SU-DHL-6 (cell line): ENCODE results near the gene NPHS1.

ENCODE experiments used
- H2AFZ ChIP-seq: fragments of 200-600 bp; sonication (generic); 2 replicates; pipeline ENCODE4 v1.6.1; 2014; ENCODE audit warnings: low read depth, mild to moderate bottlenecking, moderate library complexity, mixed read lengths, antibody characterized with exemption, low read length; ENCODE audit not compliant: severe bottlenecking
- H3F3A ChIP-seq: fragments of 200-600 bp; shearing (Covaris generic); 2 replicates; pipeline ENCODE4 v1.6.0; 2016; ENCODE audit warnings: antibody characterized with exemption, mild to moderate bottlenecking; ENCODE audit not compliant: insufficient read depth
- H3K27ac ChIP-seq: fragments of 200-600 bp; sonication (generic); 2 replicates; pipeline ENCODE4 v1.5.1; 2016; ENCODE audit warnings: low read depth, mild to moderate bottlenecking, low read length, moderate library complexity, mixed read lengths
- H3K27me3 ChIP-seq: fragments of 200-600 bp; sonication (generic), shearing (Covaris generic); 2 replicates; pipeline ENCODE4 v1.6.0; 2014; ENCODE audit warnings: mild to moderate bottlenecking, low read length
- H3K36me3 ChIP-seq: fragments of 200-600 bp; sonication (generic); 2 replicates; pipeline ENCODE4 v1.6.1; 2014; ENCODE audit warnings: mild to moderate bottlenecking, low read length, mixed read lengths
- H3K4me2 ChIP-seq: fragments of 300-600, 200-600 bp; shearing (Covaris generic), sonication (generic); 2 replicates; pipeline ENCODE4 v1.6.0; 2014; ENCODE audit warnings: low read length, low read depth, mild to moderate bottlenecking; ENCODE audit not compliant: poor library complexity, severe bottlenecking
- H3K4me3 ChIP-seq: fragments of 200-600 bp; sonication (generic); 2 replicates; pipeline ENCODE4 v1.5.1; 2014; ENCODE audit warnings: antibody characterized with exemption, low read length, mild to moderate bottlenecking, mixed read lengths; ENCODE audit not compliant: insufficient read depth, poor library complexity, severe bottlenecking
- H3K79me2 ChIP-seq: fragments of 200-600 bp; sonication (generic); 2 replicates; pipeline ENCODE4 v1.6.1; 2014; ENCODE audit warnings: mild to moderate bottlenecking, low read length, moderate library complexity; ENCODE audit not compliant: insufficient read depth
- H3K9ac ChIP-seq: fragments of 200-600 bp; sonication (generic); 2 replicates; pipeline ENCODE4 v1.7.0; 2014; ENCODE audit warnings: mild to moderate bottlenecking, low read length
- H3K9me2 ChIP-seq: fragments of 200-600 bp; sonication (generic); replicated peaks from 2 replicates; pipeline ENCODE4 v1.6.1; 2014; ENCODE audit warnings: low read length; ENCODE audit not compliant: insufficient read depth
- H3K9me3 ChIP-seq: fragments of 200-600 bp; sonication (generic); 2 replicates; pipeline ENCODE4 v1.6.1; 2014; ENCODE audit warnings: low read length, mixed read lengths; ENCODE audit not compliant: insufficient read depth
- H4K20me1 ChIP-seq: fragments of 200-600 bp; sonication (generic); 2 replicates; pipeline ENCODE4 v1.6.1; 2014; ENCODE audit warnings: low read depth, mild to moderate bottlenecking, antibody characterized with exemption, low read length, moderate library complexity, mixed read lengths
- EZH2phosphoT487 ChIP-seq: fragments of 200-600 bp; sonication (generic), shearing (Covaris generic); conservative IDR thresholded peaks from 2 replicates; pipeline ENCODE4 v1.6.1; 2018; ENCODE audit warnings: mild to moderate bottlenecking, antibody characterized with exemption, low read length, moderate library complexity, mixed read lengths
- TF ChIP-seq, protein P1 (sequence below): fragments of 200-600 bp; sonication (generic); IDR thresholded peaks from one replicate; pipeline ENCODE4 v1.5.1; 2017; ENCODE audit warnings: antibody characterized with exemption, mild to moderate bottlenecking, low read length, moderate library complexity; ENCODE audit not compliant: insufficient read depth, poor library complexity, severe bottlenecking

NPHS1 gene

GRCh38 chr19:35847911-35848310 is 4.4 kb downstream of the NPHS1 start:
- no peaks in the 10 kb centered on the region for H3K79me2 ChIP-seq
- no peaks in the 10 kb centered on the region for H3K9me2 ChIP-seq
- TF ChIP-seq, protein P1, sequence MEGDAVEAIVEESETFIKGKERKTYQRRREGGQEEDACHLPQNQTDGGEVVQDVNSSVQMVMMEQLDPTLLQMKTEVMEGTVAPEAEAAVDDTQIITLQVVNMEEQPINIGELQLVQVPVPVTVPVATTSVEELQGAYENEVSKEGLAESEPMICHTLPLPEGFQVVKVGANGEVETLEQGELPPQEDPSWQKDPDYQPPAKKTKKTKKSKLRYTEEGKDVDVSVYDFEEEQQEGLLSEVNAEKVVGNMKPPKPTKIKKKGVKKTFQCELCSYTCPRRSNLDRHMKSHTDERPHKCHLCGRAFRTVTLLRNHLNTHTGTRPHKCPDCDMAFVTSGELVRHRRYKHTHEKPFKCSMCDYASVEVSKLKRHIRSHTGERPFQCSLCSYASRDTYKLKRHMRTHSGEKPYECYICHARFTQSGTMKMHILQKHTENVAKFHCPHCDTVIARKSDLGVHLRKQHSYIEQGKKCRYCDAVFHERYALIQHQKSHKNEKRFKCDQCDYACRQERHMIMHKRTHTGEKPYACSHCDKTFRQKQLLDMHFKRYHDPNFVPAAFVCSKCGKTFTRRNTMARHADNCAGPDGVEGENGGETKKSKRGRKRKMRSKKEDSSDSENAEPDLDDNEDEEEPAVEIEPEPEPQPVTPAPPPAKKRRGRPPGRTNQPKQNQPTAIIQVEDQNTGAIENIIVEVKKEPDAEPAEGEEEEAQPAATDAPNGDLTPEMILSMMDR, result no peak
- TF ChIP-seq EZH2phosphoT487, result no peak
- no peak overlapping the region for H2AFZ ChIP-seq
- H4K20me1 ChIP-seq, result no peaks in the 10 kb centered on the region
- H3K36me3 ChIP-seq, result no peaks in the 10 kb centered on the region
- H3K4me2 ChIP-seq, result no peak overlapping the region
- no peak overlapping the region for H3K4me3 ChIP-seq
- no peak overlapping the region for H3K9ac ChIP-seq
- H3K9me3 ChIP-seq, result no peaks in the 10 kb centered on the region
- H3K27me3 ChIP-seq, result no peaks in the 10 kb centered on the region
- no peaks in the 10 kb centered on the region for H3F3A ChIP-seq
- no peak overlapping the region for H3K27ac ChIP-seq

DNA sequence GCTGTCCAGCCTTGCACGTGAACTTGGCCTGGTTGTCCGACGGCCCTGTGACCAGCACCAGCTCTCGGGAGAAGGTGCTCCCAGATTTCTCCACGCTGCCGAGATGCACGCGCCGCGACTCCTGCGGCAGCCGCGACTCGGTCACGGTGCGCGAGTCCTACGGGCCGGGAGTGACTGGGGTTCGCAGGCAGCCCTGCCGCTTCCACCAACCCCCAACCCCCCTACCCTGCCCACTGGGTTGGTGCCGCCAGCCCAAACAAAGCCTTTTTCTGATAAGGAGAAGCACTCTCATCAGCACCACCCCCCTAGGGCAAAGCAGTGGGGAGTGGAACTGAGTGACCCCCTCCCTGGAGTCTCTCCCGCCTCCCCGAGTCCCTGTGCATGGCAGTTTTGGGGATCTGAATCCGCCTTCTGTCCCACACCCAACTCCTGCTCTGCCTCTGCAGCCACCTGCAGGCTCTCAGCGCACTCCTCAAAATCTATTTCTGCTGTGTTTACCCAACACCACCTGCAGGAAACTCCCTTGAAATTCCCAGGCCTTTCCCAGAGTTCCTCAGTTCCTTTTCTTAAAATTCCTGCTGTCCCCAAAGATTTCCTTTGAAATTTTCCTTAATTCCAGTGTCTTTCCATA is 6.2 kb downstream of the NPHS1 start:
- H3K36me3 ChIP-seq, result no peaks in the 10 kb centered on the region
- no peaks in the 10 kb centered on the region for H3F3A ChIP-seq
- no peak for TF ChIP-seq EZH2phosphoT487
- TF ChIP-seq, protein P1, result no peak
- H3K4me2 ChIP-seq, result no peak overlapping the region
- no peaks in the 10 kb centered on the region for H3K79me2 ChIP-seq
- H3K9ac ChIP-seq, result no peak overlapping the region
- H4K20me1 ChIP-seq, result no peaks in the 10 kb centered on the region
- H3K9me2 ChIP-seq, result no peaks in the 10 kb centered on the region
- no peaks in the 10 kb centered on the region for H3K27me3 ChIP-seq
- no peak overlapping the region for H3K27ac ChIP-seq
- no peak overlapping the region for H2AFZ ChIP-seq
- H3K4me3 ChIP-seq, result no peak overlapping the region
- H3K9me3 ChIP-seq, result no peaks in the 10 kb centered on the region

- no peak overlapping the region for H2AFZ ChIP-seq
- H3K36me3 ChIP-seq, result no peaks in the 10 kb centered on the region
- no peak overlapping the region for H3K9ac ChIP-seq
- no peaks in the 10 kb centered on the region for H3K9me3 ChIP-seq
- H4K20me1 ChIP-seq, result no peaks in the 10 kb centered on the region
- no peak overlapping the region for H3K4me2 ChIP-seq
- H3F3A ChIP-seq, result no peaks in the 10 kb centered on the region
- H3K27ac ChIP-seq, result no peak overlapping the region
- TF ChIP-seq EZH2phosphoT487, result no peak
- TF ChIP-seq, protein P1, result no peak
- H3K79me2 ChIP-seq, result no peaks in the 10 kb centered on the region
- no peaks in the 10 kb centered on the region for H3K27me3 ChIP-seq
- no peak overlapping the region for H3K4me3 ChIP-seq
- no peaks in the 10 kb centered on the region for H3K9me2 ChIP-seq
These were observed 6.9 kb downstream of the NPHS1 start for GRCh38 chr19:35845215-35846037.
